Transverse colon (tissue), 4 donors: ENCODE results near the gene SLC36A3.

ENCODE experiments used
- CTCF ChIP-seq, 5 experiments: fragments of 200-600 bp in 3 of 5; fragments of 450-650 bp in 2 of 5; sonication (generic) in 3 of 5; IDR thresholded peaks; 1 replicate in 2 of 5; 2 replicates in 3 of 5; pipeline ENCODE4 v1.5.1; 2016 to 2017; ENCODE audit warnings: antibody characterized with exemption in 5 of 5, inconsistent platforms in 3 of 5, mild to moderate bottlenecking in 2 of 5, moderate library complexity in 1 of 5
- EP300 ChIP-seq: sonication (generic); formaldehyde crosslinking; IDR thresholded peaks from one replicate; pipeline ENCODE4 v1.6.1; 2017; ENCODE audit warnings: antibody characterized with exemption, low read depth
- POLR2A ChIP-seq: fragments of 450-650 bp; IDR thresholded peaks from one replicate; pipeline ENCODE4 v1.6.1; 2016; ENCODE audit warnings: antibody characterized with exemption, mild to moderate bottlenecking, moderate library complexity
- POLR2AphosphoS5 ChIP-seq, 3 donors: sonication (generic); formaldehyde crosslinking; IDR thresholded peaks; one replicate each; pipeline ENCODE4 v1.6.1; 2016; ENCODE audit warnings: antibody characterized with exemption in 3 of 3

- TF ChIP-seq CTCF (IDR thresholded peaks at IDR 0.05) (no peak), EP300 (no peak), POLR2A (no peak), POLR2AphosphoS5 (IDR thresholded peaks at IDR 0.05) (no peak)
Observed at GRCh38 chr5:151318850-151319732, 15.5 kb upstream of the SLC36A3 start.
